CD4-positive, CD25-positive, alpha-beta regulatory T cell (primary cell): Measurements from ENCODE around the gene ZBTB45. TPM values are rescaled to one million over a fixed set of nuclear protein-coding genes. Genes with fewer than 3 reads are reported as not detected.

Source experiments
- ATAC-seq, 2 donors: fragments of 150-1000 bp; cut with Tn5 transposase; one replicate each; pipeline ENCODE4 v1.10.0; 2021; ENCODE audit warnings: low read depth in 2 of 2, moderate number of reproducible peaks in 2 of 2, moderate library complexity in 1 of 2
- DNase-seq, 3 donors: peaks; one replicate each; pipeline versions ENCODE4 v3.0.0 to v3.0.0-alpha.2; 2012 to 2022; ENCODE audit warnings: mixed read lengths in 1 of 3
- H3K27ac ChIP-seq: one replicate; pipeline ENCODE4 v1.7.0; 2013; ENCODE audit warnings: mild to moderate bottlenecking, low read length; ENCODE audit not compliant: insufficient read depth, poor library complexity, severe bottlenecking
- H3K27me3 ChIP-seq: one replicate; pipeline ENCODE4 v1.7.0; 2013; ENCODE audit warnings: low read length; ENCODE audit not compliant: control insufficient read depth, insufficient read depth
- H3K36me3 ChIP-seq: one replicate; pipeline ENCODE4 v1.7.0; 2013; ENCODE audit warnings: mild to moderate bottlenecking, low read length, moderate library complexity; ENCODE audit not compliant: control insufficient read depth, insufficient read depth
- H3K4me1 ChIP-seq: 2 replicates; pipeline ENCODE4 v1.7.0; 2013; ENCODE audit warnings: mild to moderate bottlenecking, low read length; ENCODE audit not compliant: insufficient read depth, control insufficient read depth, poor library complexity, severe bottlenecking
- H3K4me3 ChIP-seq: one replicate; pipeline ENCODE4 v1.7.0; 2013; ENCODE audit warnings: low read depth, mild to moderate bottlenecking, low read length, moderate library complexity
- H3K9me3 ChIP-seq, 2 experiments: 1 replicate in 1 of 2; 2 replicates in 1 of 2; pipeline ENCODE4 v1.7.0; 2013; ENCODE audit warnings: low read length in 2 of 2, mild to moderate bottlenecking in 1 of 2, moderate library complexity in 1 of 2; ENCODE audit not compliant: control insufficient read depth in 2 of 2
- H3K27ac Mint-ChIP-seq, 3 donors: one replicate each; pipeline ENCODE4 v1.8.0; 2020 to 2022; ENCODE audit warnings: mild to moderate bottlenecking in 3 of 3, mixed read lengths in 3 of 3, moderate library complexity in 2 of 3
- H3K27me3 Mint-ChIP-seq: one replicate; pipeline ENCODE4 v1.8.0; 2022; ENCODE audit warnings: mild to moderate bottlenecking, mixed read lengths
- H3K36me3 Mint-ChIP-seq: one replicate; pipeline ENCODE4 v1.8.0; 2020; ENCODE audit warnings: mixed read lengths
- H3K4me1 Mint-ChIP-seq, 4 donors: one replicate each; pipeline ENCODE4 v1.8.0; 2020 to 2022; ENCODE audit warnings: mixed read lengths in 4 of 4, mild to moderate bottlenecking in 1 of 4
- H3K4me3 Mint-ChIP-seq, 4 donors: one replicate each; pipeline ENCODE4 v1.8.0; 2020 to 2022; ENCODE audit warnings: mild to moderate bottlenecking in 4 of 4, mixed read lengths in 4 of 4, moderate library complexity in 3 of 4
- H3K9me3 Mint-ChIP-seq, 7 donors: one replicate each; pipeline ENCODE4 v1.8.0; 2020 to 2022; ENCODE audit warnings: mixed read lengths in 7 of 7, mild to moderate bottlenecking in 3 of 7, moderate library complexity in 2 of 7
- polyA plus RNA-seq, 4 donors: library from polyadenylated mRNA; unstranded; fragments of 300-500 nt; fragmentation: Illumina TruSeq; gene quantifications; one replicate each; pipeline ENCODE4 v1.2.3, GENCODE V29; 2021
- total RNA-seq: library from RNA; stranded (reverse); gene quantifications from one replicate; pipeline ENCODE4 v1.2.3, GENCODE V29; 2022

The ZBTB45 gene
- total and polyA plus RNA-seq, 5 donors from 2014 or later = 4.2 to 8.0 (median 5.0) TPM

DNA sequence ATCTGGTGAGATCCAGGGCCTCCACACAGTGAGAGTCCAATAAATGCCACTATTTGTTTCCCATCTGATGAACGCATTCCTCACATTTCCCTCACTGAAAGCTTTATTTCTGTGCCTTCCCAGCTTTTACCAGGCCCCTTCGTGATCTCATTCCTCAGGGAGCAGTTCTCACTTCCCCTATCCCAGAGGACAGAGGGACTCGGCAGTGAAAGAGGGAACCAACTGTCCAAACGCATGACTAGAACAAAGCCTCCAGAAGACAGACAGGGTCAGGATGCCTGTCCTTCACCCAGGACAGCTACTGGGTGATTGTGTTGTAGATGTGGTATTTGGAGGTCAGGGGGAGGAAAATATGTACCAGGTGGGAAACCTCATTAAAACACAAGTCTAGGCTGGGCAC is 2.0 kb upstream of the ZBTB45 start:
- no peaks in the 10 kb centered on the region for H3K9me3 ChIP-seq
- no peaks in the 10 kb centered on the region for H3K27me3 Mint-ChIP-seq

DNA sequence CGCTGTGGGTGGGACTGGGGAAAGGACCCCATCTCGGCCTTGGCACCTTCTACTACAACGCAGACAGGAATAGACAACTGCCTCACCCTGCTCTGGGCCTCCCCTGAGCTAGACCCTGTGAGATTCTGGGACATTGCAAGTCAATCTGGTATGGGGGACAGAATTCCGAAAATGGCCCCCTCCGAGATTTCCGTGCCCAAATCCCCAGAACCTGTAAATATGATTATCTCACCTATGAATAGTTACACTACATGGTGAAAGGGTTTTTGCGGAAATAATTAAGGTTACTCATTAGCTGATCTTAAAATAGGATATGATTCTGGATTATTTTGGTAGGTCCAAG is 618 bp upstream of the ZBTB45 start:
- Histone ChIP-seq H3K36me3 (peaks cover 4% of the 10 kb centered on the region), H3K9me3 (no peaks in the 10 kb centered on the region), H3K4me1 (peaks cover 19% of the 10 kb centered on the region), H3K4me3 (peak overlapping the region; percentile 64), H3K27ac (peak overlapping the region; percentile 87), H3K27me3 (no peaks in the 10 kb centered on the region)
- peaks cover 0 to 1% (median 0%) of the 10 kb centered on the region in 7 donors for H3K9me3 Mint-ChIP-seq
- DNase-seq = no peak
- no peaks in the 10 kb centered on the region for H3K36me3 Mint-ChIP-seq
- H3K4me3 Mint-ChIP-seq = peak overlapping the region; percentile 95 to 99 (median 97)
- peaks cover 7 to 45% (median 23%) of the 10 kb centered on the region in 4 donors for H3K4me1 Mint-ChIP-seq
- H3K27me3 Mint-ChIP-seq = no peaks in the 10 kb centered on the region
- H3K27ac Mint-ChIP-seq = peak overlapping the region; percentile 95 to 99 (median 99)
- no peak for ATAC-seq

More for the DNA sequence above, 2.0 kb upstream of the ZBTB45 start:
- H3K27ac ChIP-seq = no peak overlapping the region
- no peak for DNase-seq
- Mint-ChIP-seq H3K36me3 (no peaks in the 10 kb centered on the region), H3K4me1 (peaks cover 7 to 34% (median 20%) of the 10 kb centered on the region in 4 donors), H3K27ac (peak overlapping the region in 1 of 3 donors; percentile 67), H3K9me3 (peaks cover 0 to 2% (median 0%) of the 10 kb centered on the region in 7 donors), H3K4me3 (peak overlapping the region in 2 of 4 donors; percentile 41)
- H3K27me3 ChIP-seq = no peaks in the 10 kb centered on the region
- H3K4me1 ChIP-seq = peaks cover 19% of the 10 kb centered on the region
- ATAC-seq = no peak
- no peak overlapping the region for H3K4me3 ChIP-seq
- peaks cover 4% of the 10 kb centered on the region for H3K36me3 ChIP-seq

DNA sequence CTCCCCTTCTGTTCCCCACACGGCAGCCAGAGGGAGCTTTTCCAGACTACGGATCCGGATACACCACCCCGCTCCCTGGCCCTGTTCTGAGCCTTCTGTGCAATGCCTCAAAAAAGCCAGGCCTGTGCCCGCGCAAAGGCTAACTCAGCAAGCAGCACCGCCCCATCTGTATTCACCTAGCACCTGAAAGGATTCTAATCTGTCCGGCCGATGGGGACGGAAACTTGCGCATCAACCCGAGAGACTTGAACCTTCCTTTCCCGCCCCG is 589 bp downstream of the ZBTB45 start:
- Mint-ChIP-seq H3K27ac (peak overlapping the region; percentile 95 to 99 (median 97)), H3K4me1 (peaks cover 7 to 53% (median 25%) of the 10 kb centered on the region in 4 donors), H3K9me3 (peaks cover 0 to 1% (median 0%) of the 10 kb centered on the region in 7 donors), H3K27me3 (no peaks in the 10 kb centered on the region), H3K4me3 (peak overlapping the region; percentile 95 to 99 (median 97)), H3K36me3 (no peaks in the 10 kb centered on the region)
- ATAC-seq = no peak
- Histone ChIP-seq H3K27me3 (no peaks in the 10 kb centered on the region), H3K36me3 (peaks cover 4% of the 10 kb centered on the region), H3K4me1 (peaks cover 26% of the 10 kb centered on the region), H3K4me3 (peak overlapping the region; percentile 65), H3K27ac (peak overlapping the region; percentile 87), H3K9me3 (no peaks in the 10 kb centered on the region)
- DNase-seq = peak; percentile 28 to 69 (median 33)

DNA sequence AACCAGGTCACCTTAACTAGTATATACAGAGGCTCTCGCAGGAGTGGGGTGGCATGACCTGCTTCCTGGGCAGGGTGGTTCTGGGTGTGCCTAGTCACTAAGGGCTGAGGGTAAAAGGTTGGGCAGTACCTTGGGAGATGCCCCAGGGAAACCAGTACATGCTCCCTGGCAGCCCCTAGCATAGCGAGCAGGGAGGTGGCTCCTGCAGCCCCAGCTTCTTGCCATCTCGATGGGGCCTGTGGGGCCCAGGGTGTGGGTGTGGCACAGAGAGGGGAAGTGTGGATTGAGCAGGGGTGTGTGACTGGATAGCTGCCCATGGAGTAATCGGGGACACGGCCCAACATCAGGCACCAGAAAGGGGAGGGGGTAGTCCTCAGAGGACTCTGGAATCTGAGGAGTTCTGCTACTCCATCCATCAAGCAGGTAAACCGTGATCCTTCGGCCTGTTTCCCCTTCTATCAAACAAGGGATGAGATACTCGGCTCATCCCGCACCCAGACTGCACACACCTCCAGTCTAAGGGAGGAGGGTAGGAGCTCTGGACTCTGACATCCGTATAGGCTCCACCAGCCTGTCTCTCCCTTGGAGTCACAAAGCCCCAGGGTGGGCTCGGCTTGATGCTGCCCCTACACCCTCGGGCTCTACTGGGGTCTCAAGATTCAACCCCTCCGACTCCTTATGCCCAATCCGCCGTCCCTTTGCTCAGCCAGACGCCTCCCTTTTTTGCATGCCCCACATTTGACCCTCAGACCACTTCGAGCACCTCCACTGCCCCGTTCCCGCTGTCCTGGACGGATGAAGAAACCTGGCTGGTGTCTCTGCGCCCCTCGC is 1.1 kb downstream of the ZBTB45 start:
- H3K27me3 Mint-ChIP-seq = no peaks in the 10 kb centered on the region
- ATAC-seq (no peak), DNase-seq (no peak)
- H3K9me3 Mint-ChIP-seq = peaks cover 0 to 1% (median 0%) of the 10 kb centered on the region in 7 donors
- H3K36me3 Mint-ChIP-seq = no peaks in the 10 kb centered on the region
- peaks cover 7 to 58% (median 25%) of the 10 kb centered on the region in 4 donors for H3K4me1 Mint-ChIP-seq
- peak overlapping the region; percentile 95 to 99 (median 97) for H3K4me3 Mint-ChIP-seq
- H3K9me3 ChIP-seq = no peaks in the 10 kb centered on the region
- peaks cover 31% of the 10 kb centered on the region for H3K4me1 ChIP-seq
- peaks cover 4% of the 10 kb centered on the region for H3K36me3 ChIP-seq
- peak overlapping the region; percentile 95 to 99 (median 97) for H3K27ac Mint-ChIP-seq
- no peaks in the 10 kb centered on the region for H3K27me3 ChIP-seq
- peak overlapping the region; percentile 87 for H3K27ac ChIP-seq
- H3K4me3 ChIP-seq = peak overlapping the region; percentile 65

DNA sequence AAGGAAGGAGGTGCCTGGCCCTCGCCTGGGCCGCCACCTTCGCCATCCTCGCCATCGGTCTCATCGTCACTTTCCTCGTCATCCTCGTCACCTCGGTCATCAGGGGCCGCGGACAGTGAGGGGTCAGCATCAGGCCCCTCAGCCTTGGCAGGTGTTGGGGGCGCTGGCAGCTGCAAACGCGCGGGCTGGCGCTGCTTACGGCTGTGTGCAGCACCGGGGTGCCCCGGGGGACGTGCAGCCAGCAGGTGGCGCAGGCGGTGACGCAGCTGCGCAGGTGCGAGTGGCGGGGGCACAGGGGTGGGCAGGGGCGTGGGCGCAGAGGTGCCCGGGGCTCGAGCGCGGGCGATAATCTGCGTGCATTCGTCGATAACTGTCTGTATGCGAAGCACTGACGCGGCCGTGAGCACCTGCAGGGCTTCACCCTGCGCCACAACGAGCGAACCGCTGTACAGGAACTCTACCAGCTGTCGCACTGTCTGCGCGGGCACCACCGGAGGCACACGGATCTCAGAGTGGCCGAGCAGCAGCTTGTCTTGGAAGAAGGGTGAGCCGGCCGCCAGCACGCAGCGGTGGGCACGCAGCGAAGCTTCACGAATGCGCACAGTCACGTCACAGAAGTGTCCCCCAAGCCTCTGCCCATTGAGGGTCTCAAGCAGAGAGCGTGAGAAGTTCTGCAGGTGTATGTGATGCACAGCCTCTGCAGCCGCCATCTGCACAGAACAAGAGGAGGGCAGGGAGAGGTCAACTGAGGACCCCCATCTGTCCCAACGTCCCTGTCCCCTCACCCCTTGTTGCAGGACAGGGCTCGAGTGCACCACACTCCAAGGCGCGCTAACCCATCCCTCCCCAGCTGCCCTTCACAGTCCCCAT is 2.4 kb downstream of the ZBTB45 start:
- no peaks in the 10 kb centered on the region for H3K27me3 Mint-ChIP-seq
- H3K4me1 ChIP-seq = peaks cover 34% of the 10 kb centered on the region
- peak overlapping the region in 1 of 4 donors; percentile 90 for H3K4me3 Mint-ChIP-seq
- no peak for DNase-seq
- H3K4me1 Mint-ChIP-seq = peaks cover 7 to 58% (median 24%) of the 10 kb centered on the region in 4 donors
- ATAC-seq = no peak
- H3K27ac Mint-ChIP-seq = no peak overlapping the region
- H3K36me3 Mint-ChIP-seq = no peaks in the 10 kb centered on the region
- no peak overlapping the region for H3K4me3 ChIP-seq
- no peaks in the 10 kb centered on the region for H3K27me3 ChIP-seq
- no peak overlapping the region for H3K27ac ChIP-seq
- peaks cover 0 to 1% (median 0%) of the 10 kb centered on the region in 7 donors for H3K9me3 Mint-ChIP-seq
- H3K9me3 ChIP-seq = no peaks in the 10 kb centered on the region
- H3K36me3 ChIP-seq = peaks cover 4% of the 10 kb centered on the region

DNA sequence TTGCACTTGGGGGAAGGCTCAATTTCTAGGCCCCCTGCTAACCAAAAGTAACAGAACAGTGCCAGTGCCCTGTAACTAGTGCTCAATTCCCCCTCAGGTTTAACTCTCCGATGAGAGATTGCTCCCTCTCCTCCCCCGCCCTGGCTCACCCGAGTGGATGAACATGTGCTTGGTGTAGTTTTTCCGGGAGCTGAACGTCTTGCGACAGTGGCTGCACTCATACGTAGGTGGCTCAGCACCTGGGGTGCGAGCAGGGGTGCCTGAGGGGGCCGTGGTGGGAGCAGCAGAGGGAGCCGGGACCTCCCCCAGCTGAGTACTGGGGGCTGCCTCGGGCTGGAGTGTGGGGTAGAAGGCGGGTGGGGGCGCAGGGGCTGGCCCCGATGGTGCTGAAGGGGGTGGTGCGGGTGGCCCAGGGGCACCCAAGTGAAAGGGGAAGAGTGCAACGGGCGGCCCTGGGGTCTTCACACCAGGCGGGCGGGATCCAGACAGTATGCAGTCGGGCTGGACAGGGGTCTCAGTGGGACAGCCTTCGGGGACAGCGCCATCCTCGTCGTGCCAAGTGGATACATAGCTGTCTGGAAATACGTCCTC is 3.3 kb downstream of the ZBTB45 start:
- Histone ChIP-seq H3K36me3 (peaks cover 4% of the 10 kb centered on the region), H3K27ac (no peak overlapping the region), H3K27me3 (no peaks in the 10 kb centered on the region), H3K9me3 (no peaks in the 10 kb centered on the region), H3K4me3 (no peak overlapping the region), H3K4me1 (peaks cover 34% of the 10 kb centered on the region)
- Mint-ChIP-seq H3K4me3 (peak overlapping the region in 2 of 4 donors; percentile 27 to 82), H3K27me3 (no peaks in the 10 kb centered on the region), H3K36me3 (no peaks in the 10 kb centered on the region), H3K4me1 (peaks cover 5 to 55% (median 24%) of the 10 kb centered on the region in 4 donors), H3K9me3 (peaks cover 0 to 1% (median 0%) of the 10 kb centered on the region in 7 donors), H3K27ac (no peak overlapping the region)
- no peak for DNase-seq
- ATAC-seq = no peak

DNA sequence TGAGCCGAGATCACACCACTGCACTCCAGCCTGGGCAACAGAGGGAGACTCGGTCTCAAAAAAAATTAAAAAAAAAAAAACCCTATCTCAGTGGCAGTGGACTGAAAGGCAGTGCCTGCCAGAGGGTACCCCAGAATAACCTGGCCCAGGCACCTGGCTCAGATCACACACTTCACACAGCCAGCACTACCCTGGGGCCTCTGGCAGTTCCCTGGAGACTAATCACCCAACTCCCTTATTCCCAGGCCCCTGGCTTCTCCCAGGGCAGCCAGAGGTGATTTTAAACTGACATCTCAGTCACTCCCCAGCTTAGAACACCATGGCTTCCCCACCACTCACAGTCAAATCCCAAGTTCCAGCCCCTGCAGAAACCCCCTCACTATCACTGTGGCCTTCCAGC is 4.4 kb downstream of the ZBTB45 start:
- H3K4me3 Mint-ChIP-seq = peak overlapping the region in 3 of 4 donors; percentile 22 to 82 (median 77)
- H3K4me1 ChIP-seq = peaks cover 34% of the 10 kb centered on the region
- DNase-seq (no peak), ATAC-seq (no peak)
- H3K4me3 ChIP-seq = no peak overlapping the region
- peak overlapping the region in 1 of 3 donors; percentile 80 for H3K27ac Mint-ChIP-seq
- H3K4me1 Mint-ChIP-seq = peaks cover 4 to 53% (median 21%) of the 10 kb centered on the region in 4 donors
- no peak overlapping the region for H3K27ac ChIP-seq
- H3K36me3 Mint-ChIP-seq = no peaks in the 10 kb centered on the region
- no peaks in the 10 kb centered on the region for H3K9me3 Mint-ChIP-seq
- H3K27me3 ChIP-seq = no peaks in the 10 kb centered on the region
- no peaks in the 10 kb centered on the region for H3K9me3 ChIP-seq
- H3K27me3 Mint-ChIP-seq = no peaks in the 10 kb centered on the region
- peaks cover 4% of the 10 kb centered on the region for H3K36me3 ChIP-seq
